HCT116 (cell line): ENCODE measurements around the gene TMBIM6.

ENCODE experiments used
- POLR2A ChIP-seq: IDR thresholded peaks from 2 replicates; pipeline ENCODE4 v1.7.0; 2011; ENCODE audit warnings: borderline replicate concordance; ENCODE audit not compliant: insufficient read depth, insufficient read length; ENCODE audit errors: extremely low read depth
- TF ChIP-seq, protein P1 (sequence below), 3 experiments: fragments of 200-600 bp in 1 of 3; sonication (generic) in 1 of 3; IDR thresholded peaks in 2 of 3; conservative IDR thresholded peaks in 1 of 3; 2 replicates each; pipeline ENCODE4 v1.5.1; 2012 to 2017; ENCODE audit warnings: low read depth in 2 of 3, low read length in 2 of 3, antibody characterized with exemption in 1 of 3, borderline replicate concordance in 1 of 3, control low read depth in 1 of 3, mild to moderate bottlenecking in 1 of 3, mixed read lengths in 1 of 3, mixed run types in 1 of 3, moderate library complexity in 1 of 3; ENCODE audit not compliant: insufficient read depth in 1 of 3

DNA sequence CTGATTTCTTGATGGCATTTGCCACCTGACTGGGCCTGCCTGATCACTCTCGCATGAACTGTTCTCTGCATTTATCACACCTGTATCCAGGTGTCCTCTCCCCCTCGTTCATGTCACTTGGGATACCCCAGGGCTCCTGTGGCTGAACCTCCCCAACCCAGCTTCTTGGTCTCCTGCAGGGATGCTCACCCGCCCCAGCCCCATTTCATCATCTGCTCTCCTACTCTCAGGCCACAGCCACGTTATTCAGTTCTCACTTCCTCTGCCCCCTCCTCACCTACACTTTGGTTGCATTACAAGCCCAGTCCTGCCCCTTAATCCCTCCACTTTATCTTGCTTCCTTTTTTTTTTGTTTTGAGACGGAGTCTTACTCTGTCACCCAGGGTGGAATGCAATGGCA is 35.5 kb downstream of the TMBIM6 start:
- TF ChIP-seq, protein P1, sequence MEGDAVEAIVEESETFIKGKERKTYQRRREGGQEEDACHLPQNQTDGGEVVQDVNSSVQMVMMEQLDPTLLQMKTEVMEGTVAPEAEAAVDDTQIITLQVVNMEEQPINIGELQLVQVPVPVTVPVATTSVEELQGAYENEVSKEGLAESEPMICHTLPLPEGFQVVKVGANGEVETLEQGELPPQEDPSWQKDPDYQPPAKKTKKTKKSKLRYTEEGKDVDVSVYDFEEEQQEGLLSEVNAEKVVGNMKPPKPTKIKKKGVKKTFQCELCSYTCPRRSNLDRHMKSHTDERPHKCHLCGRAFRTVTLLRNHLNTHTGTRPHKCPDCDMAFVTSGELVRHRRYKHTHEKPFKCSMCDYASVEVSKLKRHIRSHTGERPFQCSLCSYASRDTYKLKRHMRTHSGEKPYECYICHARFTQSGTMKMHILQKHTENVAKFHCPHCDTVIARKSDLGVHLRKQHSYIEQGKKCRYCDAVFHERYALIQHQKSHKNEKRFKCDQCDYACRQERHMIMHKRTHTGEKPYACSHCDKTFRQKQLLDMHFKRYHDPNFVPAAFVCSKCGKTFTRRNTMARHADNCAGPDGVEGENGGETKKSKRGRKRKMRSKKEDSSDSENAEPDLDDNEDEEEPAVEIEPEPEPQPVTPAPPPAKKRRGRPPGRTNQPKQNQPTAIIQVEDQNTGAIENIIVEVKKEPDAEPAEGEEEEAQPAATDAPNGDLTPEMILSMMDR (IDR thresholded peaks at IDR 0.05 in 2 of 3, conservative IDR thresholded peaks at IDR 0.05 in 1 of 3; ENCODE audit: borderline replicate concordance in 1 of 3, insufficient read depth in 1 of 3, low read depth in 2 of 3, low read length in 2 of 3), result no peak
- no peak for TF ChIP-seq POLR2A
